ENCODE measurements around the gene FEM1C. TPM values are rescaled to one million over a fixed set of nuclear protein-coding genes. Genes with fewer than 3 reads are reported as not detected.
"Not testable (repeated sequence)": the region's sequence is repeated elsewhere in the genome, so short reads cannot be mapped to it uniquely, and the experiment has no call there.

The FEM1C gene
- total RNA-seq, 1 donor from 2014 or later, result 13.9 TPM

GRCh38 chr5:115479166-115479873 lies 65.3 kb downstream of the FEM1C start:
- peaks cover 24% of the 10 kb centered on the region for H3K27me3 Mint-ChIP-seq (ENCODE audit: insufficient read depth)

GRCh38 chr5:115478281-115478680 lies 66.3 kb downstream of the FEM1C start:
- H3K36me3 Mint-ChIP-seq (ENCODE audit: low read depth), result peaks cover 1% of the 10 kb centered on the region
- H3K27me3 Mint-ChIP-seq (ENCODE audit: insufficient read depth), result peaks cover 24% of the 10 kb centered on the region
- no peaks in the 10 kb centered on the region for H3K4me1 Mint-ChIP-seq (ENCODE audit: low read depth)
- no peak overlapping the region for H3K27ac Mint-ChIP-seq
- H3K9me3 Mint-ChIP-seq, result no peaks in the 10 kb centered on the region
- no peak for DNase-seq (ENCODE audit: low spot score)
- no peak overlapping the region for H3K4me3 Mint-ChIP-seq
- intact Hi-C loops (cut with micrococcal nuclease), result no loop called here

More at GRCh38 chr5:115479166-115479873, 65.3 kb downstream of the FEM1C start:
- H3K4me1 Mint-ChIP-seq (ENCODE audit: low read depth); DNase-seq (ENCODE audit: low spot score); H3K36me3 Mint-ChIP-seq (ENCODE audit: low read depth); H3K27ac Mint-ChIP-seq; H3K4me3 Mint-ChIP-seq; H3K9me3 Mint-ChIP-seq; intact Hi-C loops (cut with micrococcal nuclease): not testable (repeated sequence)

GRCh38 chr5:115477581-115477980 lies 67.0 kb downstream of the FEM1C start:
- DNase-seq (ENCODE audit: low spot score), result no peak
- Mint-ChIP-seq H3K27me3 (ENCODE audit: insufficient read depth) (peaks cover 24% of the 10 kb centered on the region), H3K4me1 (ENCODE audit: low read depth) (no peaks in the 10 kb centered on the region), H3K27ac (no peak overlapping the region), H3K9me3 (no peaks in the 10 kb centered on the region), H3K4me3 (no peak overlapping the region), H3K36me3 (ENCODE audit: low read depth) (peaks cover 1% of the 10 kb centered on the region)
- intact Hi-C loops (cut with micrococcal nuclease), result no loop called here

- Mint-ChIP-seq H3K27ac (no peak overlapping the region), H3K4me3 (no peak overlapping the region), H3K27me3 (ENCODE audit: insufficient read depth) (peaks cover 20% of the 10 kb centered on the region), H3K36me3 (ENCODE audit: low read depth) (peaks cover 1% of the 10 kb centered on the region), H3K4me1 (ENCODE audit: low read depth) (no peaks in the 10 kb centered on the region), H3K9me3 (no peaks in the 10 kb centered on the region)
- DNase-seq (ENCODE audit: low spot score), result no peak
- intact Hi-C loops (cut with micrococcal nuclease), result no loop called here
These were observed 68.8 kb downstream of the FEM1C start for GRCh38 chr5:115475788-115476187.

GRCh38 chr5:115472271-115473025 lies 72.1 kb downstream of the FEM1C start:
- intact Hi-C loops (cut with micrococcal nuclease), result no loop called here
- no peak overlapping the region for H3K27ac Mint-ChIP-seq
- peaks cover 13% of the 10 kb centered on the region for H3K27me3 Mint-ChIP-seq (ENCODE audit: insufficient read depth)
- no peaks in the 10 kb centered on the region for H3K9me3 Mint-ChIP-seq
- DNase-seq (ENCODE audit: low spot score), result no peak
- no peaks in the 10 kb centered on the region for H3K36me3 Mint-ChIP-seq (ENCODE audit: low read depth)
- H3K4me1 Mint-ChIP-seq (ENCODE audit: low read depth), result no peaks in the 10 kb centered on the region
- H3K4me3 Mint-ChIP-seq, result no peak overlapping the region

GRCh38 chr5:115471345-115472063 lies 73.1 kb downstream of the FEM1C start:
- Mint-ChIP-seq H3K4me3 (no peak overlapping the region), H3K36me3 (ENCODE audit: low read depth) (no peaks in the 10 kb centered on the region), H3K27ac (no peak overlapping the region), H3K27me3 (ENCODE audit: insufficient read depth) (peaks cover 18% of the 10 kb centered on the region), H3K4me1 (ENCODE audit: low read depth) (no peaks in the 10 kb centered on the region), H3K9me3 (no peaks in the 10 kb centered on the region)
- intact Hi-C loops (cut with micrococcal nuclease), result no loop called here
- DNase-seq (ENCODE audit: low spot score), result no peak

GRCh38 chr5:115470921-115471320 lies 73.7 kb downstream of the FEM1C start:
- intact Hi-C loops (cut with micrococcal nuclease), result no loop called here
- no peak for DNase-seq (ENCODE audit: low spot score)
- Mint-ChIP-seq H3K27me3 (ENCODE audit: insufficient read depth) (peaks cover 19% of the 10 kb centered on the region), H3K4me1 (ENCODE audit: low read depth) (no peaks in the 10 kb centered on the region), H3K9me3 (no peaks in the 10 kb centered on the region), H3K4me3 (no peak overlapping the region), H3K27ac (no peak overlapping the region), H3K36me3 (ENCODE audit: low read depth) (no peaks in the 10 kb centered on the region)

Other genes with a start within 250 kb of the FEM1C start
- gene CCDC112, start 248.1 kb downstream of the FEM1C start, total RNA-seq, result 0.22 and 0.29 TPM in 2 replicates
- gene TICAM2, start 57.7 kb upstream of the FEM1C start, total RNA-seq, result 0.59 and 1.1 TPM in 2 replicates
- 43.4 and 44.0 TPM in 2 replicates for gene TMED7, start 81.3 kb upstream of the FEM1C start, total RNA-seq